K562 (cell line): ENCODE measurements around the gene SOHLH1. TPM values are rescaled to one million over a fixed set of nuclear protein-coding genes. Genes with fewer than 3 reads are reported as not detected.

Source experiments
- ATAC-seq: fragments of 200-7000 bp; cut with Tn5 transposase; 3 replicates; pipeline ENCODE4 v1.9.1; 2020; ENCODE audit warnings: moderate library complexity
- BruUV-seq: library from RNA; stranded (reverse); fragments of 400-500 nt; replicated peaks from 2 replicates; lab custom pipeline; 2021; lab: Mats Ljungman, UMichigan
- CTCF ChIA-PET: fragments of 300-600 bp; formaldehyde crosslinking; extraction: SDS; loops from one replicate; lab custom pipeline; 2021; ENCODE audit warnings: low intra/inter-chr PET ratio; lab: Yijun Ruan, JAX
- POLR2A ChIA-PET: fragments of 300-600, 350-650 bp; sonication (Branson Sonifier 250); formaldehyde crosslinking; extraction: SDS; loops from one replicate; lab custom pipeline; 2021; ENCODE audit warnings: antibody characterized with exemption, inconsistent platforms; lab: Yijun Ruan, JAX
- DNase-seq, 4 experiments: peaks; one replicate each; pipeline versions ENCODE4 v3.0.0 to v3.0.0-alpha.2; 2011 to 2018; ENCODE audit warnings: low spot score in 3 of 4, mixed read lengths in 3 of 4; ENCODE audit errors: extremely low read depth in 1 of 4
- FAIRE-seq: peaks from 2 replicates; lab custom pipeline; 2011; peaks lifted over from hg19 to GRCh38; lab: Jason Lieb, UNC
- H2AFZ ChIP-seq: 2 replicates; pipeline ENCODE4 v1.6.0; 2011; ENCODE audit warnings: low read depth, low read length, control low read depth, inconsistent platforms
- H3K27ac ChIP-seq: fragments of 200-600 bp; 3 replicates; pipeline ENCODE4 v1.8.0; 2011; ENCODE audit warnings: low read depth, mild to moderate bottlenecking, control low read depth, inconsistent platforms, low read length, moderate library complexity, mixed read lengths; ENCODE audit errors: extremely low read depth
- H3K27me3 ChIP-seq, 2 experiments: fragments of 300-600 bp in 1 of 2; 2 replicates in 1 of 2; 3 replicates in 1 of 2; pipeline versions ENCODE4 v1.6.0 to v1.8.0; 2011; ENCODE audit warnings: inconsistent platforms in 2 of 2, low read length in 2 of 2, mild to moderate bottlenecking in 1 of 2, mixed read lengths in 1 of 2, moderate library complexity in 1 of 2; ENCODE audit not compliant: control insufficient read depth in 2 of 2, insufficient read depth in 2 of 2
- H3K36me3 ChIP-seq: fragments of 300-600 bp; 3 replicates; pipeline ENCODE4 v1.8.0; 2011; ENCODE audit warnings: mild to moderate bottlenecking, low read length, inconsistent platforms; ENCODE audit not compliant: control insufficient read depth, insufficient read depth
- H3K4me1 ChIP-seq, 2 experiments: fragments of 200-600 bp in 1 of 2; replicated peaks in 1 of 2; 2 replicates in 1 of 2; 3 replicates in 1 of 2; pipeline versions ENCODE4 v1.5.1 to v1.8.0; 2011; ENCODE audit warnings: inconsistent platforms in 2 of 2, low read length in 2 of 2, mild to moderate bottlenecking in 1 of 2, mixed read lengths in 1 of 2, moderate library complexity in 1 of 2; ENCODE audit not compliant: control insufficient read depth in 2 of 2, insufficient read depth in 2 of 2
- H3K4me2 ChIP-seq: 2 replicates; pipeline ENCODE4 v1.6.1; 2011; ENCODE audit warnings: low read length, control low read depth, inconsistent platforms, mixed read lengths; ENCODE audit not compliant: insufficient read depth
- H3K4me3 ChIP-seq: fragments of 200-600 bp; sonication (generic), shearing (Covaris generic); 2 replicates; pipeline ENCODE4 v1.5.1; 2016; ENCODE audit warnings: control low read depth, inconsistent platforms
- H3K79me2 ChIP-seq: fragments of 200-600 bp; 3 replicates; pipeline ENCODE4 v1.8.0; 2011; ENCODE audit warnings: low read length, inconsistent platforms; ENCODE audit not compliant: control insufficient read depth, insufficient read depth
- H3K9ac ChIP-seq, 2 experiments: 2 replicates each; pipeline versions ENCODE4 v1.6.0 to v1.6.1; 2011; ENCODE audit warnings: low read depth in 2 of 2, low read length in 2 of 2, control low read depth in 1 of 2, inconsistent platforms in 1 of 2, mild to moderate bottlenecking in 1 of 2, mixed read lengths in 1 of 2; ENCODE audit not compliant: insufficient read depth in 1 of 2
- H3K9me1 ChIP-seq: one replicate; pipeline ENCODE4 v1.6.0; 2011; ENCODE audit warnings: inconsistent platforms, mild to moderate bottlenecking, low read length, moderate library complexity; ENCODE audit not compliant: control insufficient read depth, insufficient read depth
- H3K9me3 ChIP-seq: replicated peaks from 2 replicates; pipeline ENCODE4 v1.5.1; 2011; ENCODE audit warnings: low read depth, low read length, inconsistent platforms; ENCODE audit not compliant: control insufficient read depth, insufficient read depth
- H4K20me1 ChIP-seq: replicated peaks from 2 replicates; pipeline ENCODE4 v1.6.1; 2011; ENCODE audit warnings: low read length, inconsistent platforms, mixed read lengths; ENCODE audit not compliant: control insufficient read depth, insufficient read depth
- ELF1 ChIP-seq: fragments of 200-800 bp; sonication (Bioruptor generic); IDR thresholded peaks from 2 replicates; pipeline ENCODE4 v1.6.1; 2016; ENCODE audit warnings: missing genetic modification characterization, missing compliant biosample characterization
- SIX5 ChIP-seq, 2 experiments: IDR thresholded peaks; 2 replicates each; pipeline ENCODE4 v1.6.1; 2011; ENCODE audit warnings: low read length in 2 of 2, borderline replicate concordance in 1 of 2, low read depth in 1 of 2, mild to moderate bottlenecking in 1 of 2, moderate library complexity in 1 of 2; ENCODE audit not compliant: insufficient read depth in 1 of 2
- ZNF165 ChIP-seq: fragments of 250-450 bp; sonication (Bioruptor Pico); IDR thresholded peaks from 2 replicates; pipeline ENCODE4 v1.4.0; 2020; ENCODE audit warnings: borderline replicate concordance
- ZNF408 ChIP-seq: fragments of 250-450 bp; sonication (Bioruptor Pico); IDR thresholded peaks from 2 replicates; pipeline ENCODE4 v1.4.0; 2020; ENCODE audit warnings: low read depth, mild to moderate bottlenecking, moderate library complexity
- ZNF707 ChIP-seq: fragments of 250-450 bp; sonication (Bioruptor Pico); conservative IDR thresholded peaks from 2 replicates; pipeline ENCODE4 v1.8.0; 2022; ENCODE audit warnings: inconsistent platforms, mild to moderate bottlenecking, moderate library complexity
- WGBS: fragments of 100-300 bp; shearing (Covaris generic); methylation state at CpG from one replicate; pipeline ENCODE4 v1.1.6; 2016; ENCODE audit warnings: low coverage, mixed read lengths; ENCODE audit not compliant: insufficient coverage; ENCODE audit errors: missing lambda C conversion rate; 5-methylcytosine and 5-hydroxymethylcytosine counted together
- in situ Hi-C: fragments of 300-500 bp; cut with MboI; formaldehyde crosslinking; loops from 4 replicates; pipeline ENCODE4 v1.15.0; 2018; ENCODE audit warnings: inconsistent platforms, mixed read lengths
- intact Hi-C: fragments of 100-400 bp; cut with micrococcal nuclease; formaldehyde crosslinking; loops from 2 replicates; pipeline ENCODE4 v1.14.2; 2022
- polyA plus RNA-seq, 8 experiments: library from polyadenylated mRNA; depleted of rRNA in 4 of 8; stranded (reverse) in 5 of 8; unstranded in 3 of 8; fragments of >200 nt; fragmentation: Nextera tagmentation in 2 of 8; fragmentation: Illumina TruSeq in 1 of 8; extraction: Ambion mirVana in 2 of 8; extraction: Trizol in 1 of 8; gene quantifications; 2 replicates each; pipeline versions ENCODE4 v1.2.1 to v1.2.3, GENCODE V29; 2011 to 2014; ENCODE audit warnings: inconsistent platforms in 1 of 8, missing spikeins in 1 of 8
- total RNA-seq, 7 experiments: library from RNA; depleted of rRNA in 6 of 7; stranded (reverse); fragments of >200 nt in 6 of 7; fragmentation: Illumina TruSeq in 2 of 7; extraction: Trizol in 2 of 7; gene quantifications; 2 replicates each; pipeline versions ENCODE4 v1.2.1 to v1.2.3, GENCODE V29; 2011 to 2021; ENCODE audit warnings: low replicate concordance in 1 of 7
- TF ChIP-seq, protein P1 (sequence below): sonication (generic); formaldehyde crosslinking; IDR thresholded peaks from 2 replicates; pipeline ENCODE4 v1.8.1; 2023; ENCODE audit warnings: mild to moderate bottlenecking, missing genetic modification reagents

The SOHLH1 gene
- total and polyA plus RNA-seq, 9 of the 15 experiments (the other 6 are each of a cell fraction or from before 2014, with no cell fraction given): 0.17 to 0.41 (median 0.29) TPM; not detected in 6

DNA sequence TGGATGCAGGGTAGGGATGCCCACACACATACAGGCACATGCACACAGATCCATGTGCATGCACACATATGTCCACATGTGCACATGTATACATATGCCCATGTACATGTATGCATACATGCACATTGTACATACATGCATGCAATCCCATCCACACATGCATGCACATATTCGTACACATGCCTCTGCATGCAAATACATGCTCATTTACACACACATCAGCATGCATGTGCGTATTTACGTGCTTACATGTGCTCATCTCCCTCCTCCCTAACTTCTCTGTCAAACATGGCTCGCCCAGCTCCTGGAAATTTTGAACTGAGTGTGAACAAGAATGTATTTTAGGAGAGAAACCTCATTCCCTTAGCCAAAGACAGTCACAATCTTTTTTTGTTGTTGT lies 8.9 kb upstream of the SOHLH1 start:
- Histone ChIP-seq H3K4me1 (peaks cover 0 to 17% of the 10 kb centered on the region in 2 experiments; a peak in 1 of 5 replicates), H3K27me3 (peaks cover 9 to 60% of the 10 kb centered on the region in 2 experiments; a peak in 4 of 5 replicates), H3K36me3 (no peaks in the 10 kb centered on the region), H3K79me2 (no peaks in the 10 kb centered on the region), H3K27ac (no peak overlapping the region), H3K9me3 (no peaks in the 10 kb centered on the region), H3K9me1 (no peaks in the 10 kb centered on the region), H3K9ac (no peak overlapping the region), H3K4me3 (no peak overlapping the region), H4K20me1 (peaks cover 3% of the 10 kb centered on the region), H2AFZ (no peak overlapping the region), H3K4me2 (no peak overlapping the region)
- CTCF ChIA-PET: no interaction called here
- in situ Hi-C loops (no loop called here), intact Hi-C loops (loop anchor here (10.0 kb wide), 1 partner anchor 87 kb away; no protein-coding TSS in a partner anchor)
- ATAC-seq (no peak), DNase-seq (no peak), FAIRE-seq (no peak)
- 2% methylated on average over 4 of the region's 4 CpGs for WGBS
- no peak for TF ChIP-seq ELF1 (tag)
- TF ChIP-seq ZNF408: no peak
- no peak for TF ChIP-seq SIX5 (IDR thresholded peaks at IDR 0.05; ENCODE audit: borderline replicate concordance in 1 of 2, insufficient read depth in 1 of 2, low read depth in 1 of 2, low read length in 2 of 2)
- TF ChIP-seq, protein P1, sequence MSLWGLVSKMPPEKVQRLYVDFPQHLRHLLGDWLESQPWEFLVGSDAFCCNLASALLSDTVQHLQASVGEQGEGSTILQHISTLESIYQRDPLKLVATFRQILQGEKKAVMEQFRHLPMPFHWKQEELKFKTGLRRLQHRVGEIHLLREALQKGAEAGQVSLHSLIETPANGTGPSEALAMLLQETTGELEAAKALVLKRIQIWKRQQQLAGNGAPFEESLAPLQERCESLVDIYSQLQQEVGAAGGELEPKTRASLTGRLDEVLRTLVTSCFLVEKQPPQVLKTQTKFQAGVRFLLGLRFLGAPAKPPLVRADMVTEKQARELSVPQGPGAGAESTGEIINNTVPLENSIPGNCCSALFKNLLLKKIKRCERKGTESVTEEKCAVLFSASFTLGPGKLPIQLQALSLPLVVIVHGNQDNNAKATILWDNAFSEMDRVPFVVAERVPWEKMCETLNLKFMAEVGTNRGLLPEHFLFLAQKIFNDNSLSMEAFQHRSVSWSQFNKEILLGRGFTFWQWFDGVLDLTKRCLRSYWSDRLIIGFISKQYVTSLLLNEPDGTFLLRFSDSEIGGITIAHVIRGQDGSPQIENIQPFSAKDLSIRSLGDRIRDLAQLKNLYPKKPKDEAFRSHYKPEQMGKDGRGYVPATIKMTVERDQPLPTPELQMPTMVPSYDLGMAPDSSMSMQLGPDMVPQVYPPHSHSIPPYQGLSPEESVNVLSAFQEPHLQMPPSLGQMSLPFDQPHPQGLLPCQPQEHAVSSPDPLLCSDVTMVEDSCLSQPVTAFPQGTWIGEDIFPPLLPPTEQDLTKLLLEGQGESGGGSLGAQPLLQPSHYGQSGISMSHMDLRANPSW: no peak
- no peak for TF ChIP-seq ZNF165 (CRISPR knock-in tag)
- no peak for TF ChIP-seq ZNF707 (CRISPR knock-in tag)
- POLR2A ChIA-PET: interaction anchor here (0.6 kb wide), 1 partner anchor 30 kb away, joined by 3 read pairs; no protein-coding TSS in a partner anchor
- BruUV-seq: no TSS peak
